Epithelial cell of proximal tubule (primary cell): ENCODE data around the gene ZNF783. TPM values are rescaled to one million over a fixed set of nuclear protein-coding genes. Genes with fewer than 3 reads are reported as not detected.

Source experiments
- DNase-seq: peaks from one replicate; pipeline ENCODE4 v3.0.0-alpha.2; 2011; ENCODE audit warnings: low read depth
- H3K4me3 ChIP-seq: 2 replicates; pipeline ENCODE4 v1.5.1; 2011; ENCODE audit warnings: low read depth, mild to moderate bottlenecking, low read length
- CTCF ChIP-seq: conservative IDR thresholded peaks from 2 replicates; pipeline ENCODE4 v1.5.1; 2012; ENCODE audit warnings: low read depth, mild to moderate bottlenecking, low read length
- total RNA-seq: library from RNA; depleted of rRNA; stranded (reverse); fragments of >200 nt; gene quantifications from 2 replicates; pipeline ENCODE4 v1.2.3, GENCODE V29; 2015

Gene ZNF783
- total RNA-seq, 1 donor from 2014 or later, result 5.4 TPM

- H3K4me3 ChIP-seq, result no peak overlapping the region
- no peak for DNase-seq
- TF ChIP-seq CTCF, result no peak
Observed at GRCh38 chr7:149253665-149254064, 8.3 kb upstream of the ZNF783 start.

GRCh38 chr7:149254181-149254858 lies 7.7 kb upstream of the ZNF783 start:
- H3K4me3 ChIP-seq, result no peak overlapping the region
- no peak for TF ChIP-seq CTCF

GRCh38 chr7:149255174-149255573 lies 6.8 kb upstream of the ZNF783 start:
- H3K4me3 ChIP-seq, result no peak overlapping the region
- DNase-seq, result no peak
- TF ChIP-seq CTCF, result no peak

More at GRCh38 chr7:149254181-149254858, 7.7 kb upstream of the ZNF783 start:
- DNase-seq, result no peak

GRCh38 chr7:149256568-149256967 lies 5.4 kb upstream of the ZNF783 start:
- no peak overlapping the region for H3K4me3 ChIP-seq
- DNase-seq, result no peak
- TF ChIP-seq CTCF, result no peak

- H3K4me3 ChIP-seq, result no peak overlapping the region
- no peak for DNase-seq
- no peak for TF ChIP-seq CTCF
Observed at GRCh38 chr7:149257146-149257545, 4.8 kb upstream of the ZNF783 start.

GRCh38 chr7:149261316-149261828 lies 624 bp upstream of the ZNF783 start:
- H3K4me3 ChIP-seq, result peak overlapping the region; percentile 70
- no peak for TF ChIP-seq CTCF
- no peak for DNase-seq

GRCh38 chr7:149266451-149266850 lies 4.5 kb downstream of the ZNF783 start:
- H3K4me3 ChIP-seq, result no peak overlapping the region
- TF ChIP-seq CTCF, result no peak
- DNase-seq, result no peak
